Parathyroid adenoma (tissue), 2 donors: Measurements from ENCODE around the gene SLTM.

Experiments
- H2AFZ ChIP-seq: fragments of 300-600 bp; sonication (generic); one replicate; pipeline ENCODE4 v1.7.0; 2017; ENCODE audit warnings: antibody characterized with exemption, mild to moderate bottlenecking
- H3K27ac ChIP-seq: fragments of 300-600 bp; sonication (generic); one replicate; pipeline ENCODE4 v1.7.0; 2017
- H3K27me3 ChIP-seq: fragments of 300-600 bp; sonication (generic); one replicate; pipeline ENCODE4 v1.7.0; 2017; ENCODE audit warnings: low read length; ENCODE audit not compliant: control insufficient read depth, insufficient read depth
- H3K36me3 ChIP-seq: fragments of 300-600 bp; sonication (generic); one replicate; pipeline ENCODE4 v1.7.0; 2017; ENCODE audit warnings: low read length; ENCODE audit not compliant: control insufficient read depth, insufficient read depth
- H3K4me1 ChIP-seq: fragments of 300-600 bp; sonication (generic); one replicate; pipeline ENCODE4 v1.7.0; 2017; ENCODE audit warnings: control low read depth
- H3K4me2 ChIP-seq: fragments of 300-600 bp; sonication (generic); one replicate; pipeline ENCODE4 v1.7.0; 2017; ENCODE audit warnings: low read length
- H3K4me3 ChIP-seq: fragments of 300-600 bp; sonication (generic); one replicate; pipeline ENCODE4 v1.7.0; 2017; ENCODE audit warnings: low read depth, low read length
- H3K79me2 ChIP-seq: fragments of 300-600 bp; sonication (generic); one replicate; pipeline ENCODE4 v1.7.0; 2017; ENCODE audit warnings: control low read depth
- H3K9ac ChIP-seq: fragments of 300-600 bp; sonication (generic); one replicate; pipeline ENCODE4 v1.7.0; 2017; ENCODE audit warnings: mild to moderate bottlenecking
- H3K9me3 ChIP-seq: fragments of 300-600 bp; sonication (generic); one replicate; pipeline ENCODE4 v1.7.0; 2017; ENCODE audit warnings: low read length; ENCODE audit not compliant: control insufficient read depth
- TF ChIP-seq, protein P1 (sequence below): fragments of 300-600 bp; sonication (generic); IDR thresholded peaks from one replicate; pipeline ENCODE4 v1.7.0; 2017; ENCODE audit warnings: antibody characterized with exemption, mild to moderate bottlenecking
- donor health status: primary hyperparathyroidism.

The SLTM gene

GRCh38 chr15:58882243-58882642 is 51.2 kb downstream of the SLTM start:
- Histone ChIP-seq H3K9ac (no peak overlapping the region), H3K27me3 (no peaks in the 10 kb centered on the region), H3K79me2 (no peaks in the 10 kb centered on the region), H3K4me3 (no peak overlapping the region), H2AFZ (no peak overlapping the region), H3K4me1 (no peaks in the 10 kb centered on the region), H3K4me2 (no peak overlapping the region), H3K27ac (no peak overlapping the region), H3K9me3 (no peaks in the 10 kb centered on the region), H3K36me3 (no peaks in the 10 kb centered on the region)
- TF ChIP-seq, protein P1, sequence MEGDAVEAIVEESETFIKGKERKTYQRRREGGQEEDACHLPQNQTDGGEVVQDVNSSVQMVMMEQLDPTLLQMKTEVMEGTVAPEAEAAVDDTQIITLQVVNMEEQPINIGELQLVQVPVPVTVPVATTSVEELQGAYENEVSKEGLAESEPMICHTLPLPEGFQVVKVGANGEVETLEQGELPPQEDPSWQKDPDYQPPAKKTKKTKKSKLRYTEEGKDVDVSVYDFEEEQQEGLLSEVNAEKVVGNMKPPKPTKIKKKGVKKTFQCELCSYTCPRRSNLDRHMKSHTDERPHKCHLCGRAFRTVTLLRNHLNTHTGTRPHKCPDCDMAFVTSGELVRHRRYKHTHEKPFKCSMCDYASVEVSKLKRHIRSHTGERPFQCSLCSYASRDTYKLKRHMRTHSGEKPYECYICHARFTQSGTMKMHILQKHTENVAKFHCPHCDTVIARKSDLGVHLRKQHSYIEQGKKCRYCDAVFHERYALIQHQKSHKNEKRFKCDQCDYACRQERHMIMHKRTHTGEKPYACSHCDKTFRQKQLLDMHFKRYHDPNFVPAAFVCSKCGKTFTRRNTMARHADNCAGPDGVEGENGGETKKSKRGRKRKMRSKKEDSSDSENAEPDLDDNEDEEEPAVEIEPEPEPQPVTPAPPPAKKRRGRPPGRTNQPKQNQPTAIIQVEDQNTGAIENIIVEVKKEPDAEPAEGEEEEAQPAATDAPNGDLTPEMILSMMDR, result no peak

DNA sequence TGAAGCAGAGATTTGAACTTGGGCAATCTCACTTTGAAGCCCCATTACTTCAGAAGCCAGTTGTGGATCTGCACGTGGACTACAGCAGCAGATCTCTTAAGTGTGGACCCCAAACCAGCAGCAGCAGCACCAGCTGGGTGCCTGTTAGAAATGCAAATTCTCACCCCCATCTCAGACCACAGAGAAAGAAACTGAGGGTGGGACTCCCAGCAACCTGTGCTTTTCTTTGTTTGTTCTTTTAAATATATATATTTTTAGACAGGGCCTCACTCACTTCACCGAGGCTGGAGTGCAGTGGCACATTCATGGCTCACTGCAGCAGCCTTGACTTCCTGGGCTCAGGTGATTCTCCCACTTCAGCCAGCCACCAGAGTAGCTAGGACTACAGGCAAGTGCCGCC is 53.2 kb downstream of the SLTM start:
- Histone ChIP-seq H3K9me3 (no peaks in the 10 kb centered on the region), H3K36me3 (no peaks in the 10 kb centered on the region), H3K27me3 (no peaks in the 10 kb centered on the region), H3K27ac (no peak overlapping the region), H3K9ac (no peak overlapping the region), H3K4me3 (no peak overlapping the region), H3K4me2 (no peak overlapping the region), H3K4me1 (no peaks in the 10 kb centered on the region), H3K79me2 (no peaks in the 10 kb centered on the region), H2AFZ (no peak overlapping the region)
- TF ChIP-seq, protein P1, result no peak

DNA sequence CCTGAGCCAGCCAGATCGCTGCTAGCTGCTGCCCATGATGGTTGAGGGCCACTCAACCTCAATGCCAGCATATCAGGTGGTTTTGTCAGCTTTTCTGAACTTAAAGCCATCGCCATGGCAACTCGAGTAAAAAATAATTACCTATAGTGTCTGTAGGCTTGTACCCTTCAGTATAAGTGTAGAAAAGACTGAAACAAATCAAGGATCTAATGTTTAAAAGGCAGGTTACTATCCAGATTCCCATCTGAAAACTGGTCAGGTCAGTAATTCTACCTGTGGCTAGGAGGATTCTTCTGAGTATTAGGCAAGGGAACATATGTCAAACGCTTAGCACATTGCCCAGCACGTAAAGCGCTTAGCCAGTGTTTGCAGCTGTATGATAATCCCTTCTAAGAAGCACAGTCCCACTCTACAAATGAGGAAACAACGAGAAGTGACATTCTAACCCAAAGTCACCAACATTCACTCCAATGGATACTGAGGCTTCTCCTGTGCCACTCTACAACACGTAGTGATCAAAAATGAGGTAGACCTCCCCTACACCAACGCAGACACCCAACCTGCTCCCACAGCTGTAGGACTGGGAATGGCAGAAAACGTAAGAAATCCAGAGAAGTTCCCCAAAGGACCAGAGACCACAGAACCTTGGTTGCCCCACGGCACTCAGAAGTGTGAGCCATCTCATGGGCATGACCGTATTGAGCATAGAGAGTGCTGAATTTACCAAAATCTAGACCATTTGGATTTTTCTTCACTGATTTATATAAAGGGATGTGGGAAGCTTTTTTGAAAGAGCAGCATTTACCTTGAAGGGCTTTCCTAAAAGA is 55.3 kb downstream of the SLTM start:
- H3K4me2 ChIP-seq, result no peak overlapping the region
- H3K9me3 ChIP-seq, result no peaks in the 10 kb centered on the region
- no peak overlapping the region for H3K4me3 ChIP-seq
- H3K79me2 ChIP-seq, result no peaks in the 10 kb centered on the region
- no peaks in the 10 kb centered on the region for H3K36me3 ChIP-seq
- H3K4me1 ChIP-seq, result no peaks in the 10 kb centered on the region
- no peaks in the 10 kb centered on the region for H3K27me3 ChIP-seq
- TF ChIP-seq, protein P1, result no peak
- H3K27ac ChIP-seq, result no peak overlapping the region
- H3K9ac ChIP-seq, result no peak overlapping the region
- no peak overlapping the region for H2AFZ ChIP-seq

- TF ChIP-seq, protein P1, result no peak
- no peak overlapping the region for H2AFZ ChIP-seq
- no peaks in the 10 kb centered on the region for H3K27me3 ChIP-seq
- H3K4me2 ChIP-seq, result no peak overlapping the region
- no peaks in the 10 kb centered on the region for H3K9me3 ChIP-seq
- H3K4me3 ChIP-seq, result no peak overlapping the region
- H3K4me1 ChIP-seq, result no peaks in the 10 kb centered on the region
- no peak overlapping the region for H3K9ac ChIP-seq
- no peaks in the 10 kb centered on the region for H3K79me2 ChIP-seq
- H3K36me3 ChIP-seq, result no peaks in the 10 kb centered on the region
- H3K27ac ChIP-seq, result no peak overlapping the region
Observed at GRCh38 chr15:58876306-58877106, 57.0 kb downstream of the SLTM start.
